Spleen (tissue), 7 donors: ENCODE data around the gene SEMA3A.

Source experiments
- POLR2A ChIP-seq, 3 donors: fragments of 450-650 bp; IDR thresholded peaks; one replicate each; pipeline ENCODE4 v1.5.1; 2017; ENCODE audit warnings: antibody characterized with exemption in 3 of 3, mild to moderate bottlenecking in 1 of 3
- TF ChIP-seq, protein P1 (sequence below), 11 experiments: fragments of 200-600 bp in 7 of 11; fragments of 450-650 bp in 4 of 11; sonication (generic) in 4 of 11; IDR thresholded peaks in 8 of 11; conservative IDR thresholded peaks in 3 of 11; 1 replicate in 7 of 11; 2 replicates in 4 of 11; pipeline versions ENCODE4 v1.4.0 to v1.8.0; 2016 to 2021; ENCODE audit warnings: antibody characterized with exemption in 11 of 11, inconsistent platforms in 4 of 11, mild to moderate bottlenecking in 1 of 11
- donor health status: DM: no; HTN: no; CAD: no; lungs with moderate emphysema.
- donor health status: DM: no; HTN: no; CAD: no.
- donor health status: DM: no; HTN: no; CAD: no.

DNA sequence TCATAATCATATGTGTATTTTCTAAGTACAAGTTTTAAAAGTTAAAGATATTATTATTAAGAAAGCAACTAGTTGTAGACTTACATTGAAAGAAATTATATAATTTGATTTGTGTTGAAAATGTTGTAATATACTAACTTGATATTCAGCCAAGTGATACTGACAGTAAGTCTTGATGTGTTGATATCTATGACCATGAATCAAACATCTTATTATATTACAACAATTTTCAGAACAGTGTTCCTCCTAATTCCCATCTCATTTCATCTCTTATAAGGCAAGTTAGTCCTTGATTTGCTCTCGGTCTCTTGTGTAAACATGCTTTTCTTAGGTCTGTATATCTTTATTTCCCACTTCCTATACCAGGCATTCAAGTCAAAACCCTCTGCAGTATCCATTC, 276.4 kb downstream of the SEMA3A start:
- TF ChIP-seq, protein P1, sequence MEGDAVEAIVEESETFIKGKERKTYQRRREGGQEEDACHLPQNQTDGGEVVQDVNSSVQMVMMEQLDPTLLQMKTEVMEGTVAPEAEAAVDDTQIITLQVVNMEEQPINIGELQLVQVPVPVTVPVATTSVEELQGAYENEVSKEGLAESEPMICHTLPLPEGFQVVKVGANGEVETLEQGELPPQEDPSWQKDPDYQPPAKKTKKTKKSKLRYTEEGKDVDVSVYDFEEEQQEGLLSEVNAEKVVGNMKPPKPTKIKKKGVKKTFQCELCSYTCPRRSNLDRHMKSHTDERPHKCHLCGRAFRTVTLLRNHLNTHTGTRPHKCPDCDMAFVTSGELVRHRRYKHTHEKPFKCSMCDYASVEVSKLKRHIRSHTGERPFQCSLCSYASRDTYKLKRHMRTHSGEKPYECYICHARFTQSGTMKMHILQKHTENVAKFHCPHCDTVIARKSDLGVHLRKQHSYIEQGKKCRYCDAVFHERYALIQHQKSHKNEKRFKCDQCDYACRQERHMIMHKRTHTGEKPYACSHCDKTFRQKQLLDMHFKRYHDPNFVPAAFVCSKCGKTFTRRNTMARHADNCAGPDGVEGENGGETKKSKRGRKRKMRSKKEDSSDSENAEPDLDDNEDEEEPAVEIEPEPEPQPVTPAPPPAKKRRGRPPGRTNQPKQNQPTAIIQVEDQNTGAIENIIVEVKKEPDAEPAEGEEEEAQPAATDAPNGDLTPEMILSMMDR (IDR thresholded peaks at IDR 0.05 in 8 of 11, conservative IDR thresholded peaks at IDR 0.05 in 3 of 11), result no peak
- no peak for TF ChIP-seq POLR2A (IDR thresholded peaks at IDR 0.05)
